HAP-1 (cell line): ENCODE data around the gene MAP3K14.

Source experiments
- DNase-seq, 2 experiments: peaks; one replicate each; pipeline ENCODE4 v3.0.0-alpha.2; 2016 to 2020; ENCODE audit warnings: low spot score in 2 of 2
- H3K27me3 ChIP-seq: fragments of 250-450 bp; sonication (Bioruptor Pico); 2 replicates; pipeline ENCODE4 v1.5.1; 2020; ENCODE audit warnings: low read depth, mild to moderate bottlenecking, moderate library complexity
- H3K36me3 ChIP-seq: fragments of 250-450 bp; sonication (Bioruptor Pico); replicated peaks from 2 replicates; pipeline ENCODE4 v1.5.1; 2020; ENCODE audit warnings: mild to moderate bottlenecking
- H3K4me1 ChIP-seq: fragments of 250-450 bp; sonication (Bioruptor Pico); 2 replicates; pipeline ENCODE4 v1.5.1; 2020; ENCODE audit warnings: mild to moderate bottlenecking
- H3K4me3 ChIP-seq: fragments of 250-450 bp; sonication (Bioruptor Pico); 2 replicates; pipeline ENCODE4 v1.5.1; 2020; ENCODE audit warnings: mild to moderate bottlenecking, moderate library complexity
- H3K9me3 ChIP-seq: fragments of 250-450 bp; sonication (Bioruptor Pico); 2 replicates; pipeline ENCODE4 v1.5.1; 2020; ENCODE audit warnings: mild to moderate bottlenecking, moderate library complexity
- in situ Hi-C: fragments of 300-500 bp; cut with MboI; formaldehyde crosslinking; loops from 3 replicates; pipeline ENCODE4 v1.14.3; 2020; ENCODE audit warnings: low sequenced_read_pairs, inconsistent platforms, mixed read lengths

MAP3K14 gene

DNA sequence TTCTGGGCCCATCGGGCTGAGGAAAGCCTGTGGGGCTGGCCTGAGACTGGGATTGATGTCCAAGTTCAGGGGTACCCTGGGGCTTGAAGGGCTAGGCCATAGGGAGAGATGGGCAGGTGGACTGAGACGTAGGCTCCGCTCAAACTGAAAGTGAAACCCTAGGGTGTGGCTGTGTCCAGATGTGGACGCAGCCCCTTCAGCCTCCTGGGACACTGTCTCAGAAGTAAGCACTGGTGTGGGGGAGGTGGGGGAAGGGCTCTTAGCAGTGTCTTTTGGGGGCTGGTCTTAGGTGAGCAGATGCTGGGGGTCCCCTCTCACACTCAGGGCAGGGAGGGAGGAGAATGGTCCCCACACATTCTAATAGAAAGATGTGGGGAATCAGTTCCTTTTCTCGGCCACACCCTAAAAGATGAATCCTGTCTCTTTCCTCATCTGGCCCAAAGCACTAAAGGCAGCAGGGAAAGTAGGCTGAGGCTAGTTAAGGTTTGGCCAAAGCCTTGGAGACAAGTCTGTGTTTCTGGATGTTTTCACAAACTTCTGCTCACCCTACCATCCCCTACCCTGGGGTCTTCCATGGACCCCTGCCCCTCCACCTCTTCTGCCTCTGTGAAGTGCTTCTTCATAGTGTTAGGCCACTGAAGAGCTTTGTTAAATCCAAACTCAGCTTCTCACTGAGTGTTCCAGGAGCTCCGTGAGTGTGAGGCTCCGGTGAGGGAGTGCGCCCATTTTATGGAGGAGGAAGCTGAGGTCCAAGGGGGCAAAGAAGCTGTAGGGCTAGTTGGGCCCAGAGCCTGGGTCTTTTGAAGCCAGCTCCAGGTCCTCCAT is 89.5 kb downstream of the MAP3K14 start:
- Histone ChIP-seq H3K4me3 (no peak overlapping the region), H3K9me3 (no peaks in the 10 kb centered on the region), H3K27me3 (peaks cover 20% of the 10 kb centered on the region), H3K36me3 (no peaks in the 10 kb centered on the region), H3K4me1 (no peaks in the 10 kb centered on the region)
- no peak for DNase-seq
- in situ Hi-C loops: no loop called here

DNA sequence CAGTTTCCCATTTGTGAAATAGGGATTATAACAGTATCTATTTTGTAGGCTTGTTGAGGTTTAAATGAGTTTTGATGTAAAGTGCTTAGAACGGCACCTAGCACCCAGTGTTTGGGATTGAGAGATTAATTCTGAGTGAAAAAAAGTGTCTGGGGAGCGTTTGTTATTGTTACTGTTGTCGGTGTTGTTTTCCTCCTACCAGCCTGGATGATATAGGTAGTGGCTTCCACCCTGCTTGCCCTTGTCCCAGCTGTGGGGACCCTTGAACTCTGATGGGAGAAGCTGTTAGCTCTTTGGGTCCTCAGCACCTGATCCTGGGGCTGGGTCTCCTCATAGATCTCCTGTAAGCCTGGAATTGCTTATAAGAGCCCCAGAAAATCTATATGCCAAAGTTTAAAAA is 90.2 kb downstream of the MAP3K14 start:
- no peaks in the 10 kb centered on the region for H3K9me3 ChIP-seq
- no peak for DNase-seq
- H3K4me1 ChIP-seq: no peaks in the 10 kb centered on the region
- in situ Hi-C loops: no loop called here
- H3K36me3 ChIP-seq: no peaks in the 10 kb centered on the region
- H3K27me3 ChIP-seq: peaks cover 23% of the 10 kb centered on the region
- H3K4me3 ChIP-seq: no peak overlapping the region

DNA sequence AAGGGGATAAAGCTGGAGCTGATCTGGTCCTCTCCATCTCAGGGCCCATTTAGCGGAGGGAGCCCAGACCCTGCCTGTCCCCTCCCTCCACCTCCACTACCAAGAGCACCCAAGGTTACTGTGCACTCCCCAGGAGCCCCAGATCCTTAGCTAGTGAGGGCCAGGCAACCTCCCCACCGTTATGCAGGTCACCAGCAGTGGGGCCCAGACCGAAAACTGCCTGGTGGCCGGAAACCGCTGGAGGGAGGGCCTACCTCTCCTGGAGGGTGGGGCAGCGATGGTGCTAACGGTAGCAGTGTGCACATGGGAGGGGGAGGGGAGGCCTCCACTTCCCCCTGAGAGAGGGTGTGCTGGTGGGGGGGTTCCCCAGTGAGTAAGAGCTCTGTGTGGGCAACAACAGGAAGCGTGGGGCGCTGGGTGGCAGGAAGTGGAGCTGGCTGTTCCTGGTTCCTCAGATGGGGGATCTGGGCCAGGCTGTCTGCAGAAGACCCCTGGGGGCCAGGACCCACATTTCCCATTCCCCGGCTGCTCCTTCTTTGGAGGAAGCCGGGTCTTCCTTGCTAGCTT is 90.8 kb downstream of the MAP3K14 start:
- no peak overlapping the region for H3K4me3 ChIP-seq
- in situ Hi-C loops: no loop called here
- no peak for DNase-seq

DNA sequence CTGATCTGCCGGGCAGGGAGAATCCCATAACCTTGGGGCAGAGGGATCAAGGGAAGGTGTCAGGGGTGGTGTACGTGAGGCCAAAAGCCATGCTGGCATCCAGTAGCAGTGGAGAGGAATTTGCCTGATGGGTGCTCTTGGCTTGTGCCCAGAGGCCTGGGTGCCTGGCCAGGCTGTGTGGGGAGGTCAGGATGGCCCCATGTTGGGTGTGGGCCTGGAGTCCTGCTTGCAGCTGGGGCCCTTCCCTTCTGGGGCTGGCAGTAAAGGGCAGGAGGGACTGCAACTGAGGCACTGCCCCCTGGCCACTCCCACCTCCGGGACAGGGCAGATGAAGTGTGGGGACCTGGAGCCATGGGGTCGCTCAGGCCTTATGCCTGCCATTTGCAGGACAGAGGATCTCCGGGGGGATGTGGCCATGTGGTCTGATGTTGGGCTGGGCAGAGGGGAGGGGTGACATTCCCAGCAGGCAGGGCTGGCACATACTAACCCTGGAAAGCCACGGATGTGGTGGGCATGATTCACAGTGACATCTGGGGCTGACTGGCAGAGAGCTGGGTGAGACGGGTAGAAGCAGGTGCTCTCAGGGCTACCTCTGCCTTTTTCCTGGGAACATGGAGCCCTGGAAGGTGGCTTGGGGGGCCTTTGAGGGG is 91.6 kb downstream of the MAP3K14 start:
- no peak for DNase-seq
- Histone ChIP-seq H3K4me1 (no peaks in the 10 kb centered on the region), H3K27me3 (peaks cover 36% of the 10 kb centered on the region), H3K36me3 (no peaks in the 10 kb centered on the region), H3K9me3 (no peaks in the 10 kb centered on the region), H3K4me3 (no peak overlapping the region)
- in situ Hi-C loops: no loop called here

More for the DNA sequence above, 90.8 kb downstream of the MAP3K14 start:
- Histone ChIP-seq H3K9me3 (no peaks in the 10 kb centered on the region), H3K27me3 (peaks cover 27% of the 10 kb centered on the region), H3K36me3 (no peaks in the 10 kb centered on the region), H3K4me1 (no peaks in the 10 kb centered on the region)

DNA sequence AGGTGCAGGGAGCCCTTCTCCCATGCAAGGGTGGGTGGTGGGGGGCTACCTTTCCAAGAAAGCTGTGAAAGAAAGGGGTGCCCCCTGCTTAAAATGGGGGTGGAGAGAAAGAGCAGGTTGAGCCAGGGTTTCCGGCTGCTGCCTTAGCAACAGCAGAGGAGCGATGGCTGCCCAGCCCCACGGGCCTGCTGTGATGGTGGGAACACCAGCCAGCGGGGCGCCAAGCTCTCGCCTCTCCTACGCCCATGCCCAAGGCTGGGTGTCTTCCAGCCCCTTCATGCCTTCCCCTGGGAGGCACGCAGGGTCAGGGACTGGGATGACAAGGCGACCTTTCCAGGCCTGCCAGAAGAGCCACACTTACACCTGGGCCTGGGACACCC is 92.2 kb downstream of the MAP3K14 start:
- no peaks in the 10 kb centered on the region for H3K36me3 ChIP-seq
- no peaks in the 10 kb centered on the region for H3K4me1 ChIP-seq
- DNase-seq: no peak
- no peaks in the 10 kb centered on the region for H3K9me3 ChIP-seq
- H3K27me3 ChIP-seq: peaks cover 37% of the 10 kb centered on the region
- in situ Hi-C loops: no loop called here
- no peak overlapping the region for H3K4me3 ChIP-seq

DNA sequence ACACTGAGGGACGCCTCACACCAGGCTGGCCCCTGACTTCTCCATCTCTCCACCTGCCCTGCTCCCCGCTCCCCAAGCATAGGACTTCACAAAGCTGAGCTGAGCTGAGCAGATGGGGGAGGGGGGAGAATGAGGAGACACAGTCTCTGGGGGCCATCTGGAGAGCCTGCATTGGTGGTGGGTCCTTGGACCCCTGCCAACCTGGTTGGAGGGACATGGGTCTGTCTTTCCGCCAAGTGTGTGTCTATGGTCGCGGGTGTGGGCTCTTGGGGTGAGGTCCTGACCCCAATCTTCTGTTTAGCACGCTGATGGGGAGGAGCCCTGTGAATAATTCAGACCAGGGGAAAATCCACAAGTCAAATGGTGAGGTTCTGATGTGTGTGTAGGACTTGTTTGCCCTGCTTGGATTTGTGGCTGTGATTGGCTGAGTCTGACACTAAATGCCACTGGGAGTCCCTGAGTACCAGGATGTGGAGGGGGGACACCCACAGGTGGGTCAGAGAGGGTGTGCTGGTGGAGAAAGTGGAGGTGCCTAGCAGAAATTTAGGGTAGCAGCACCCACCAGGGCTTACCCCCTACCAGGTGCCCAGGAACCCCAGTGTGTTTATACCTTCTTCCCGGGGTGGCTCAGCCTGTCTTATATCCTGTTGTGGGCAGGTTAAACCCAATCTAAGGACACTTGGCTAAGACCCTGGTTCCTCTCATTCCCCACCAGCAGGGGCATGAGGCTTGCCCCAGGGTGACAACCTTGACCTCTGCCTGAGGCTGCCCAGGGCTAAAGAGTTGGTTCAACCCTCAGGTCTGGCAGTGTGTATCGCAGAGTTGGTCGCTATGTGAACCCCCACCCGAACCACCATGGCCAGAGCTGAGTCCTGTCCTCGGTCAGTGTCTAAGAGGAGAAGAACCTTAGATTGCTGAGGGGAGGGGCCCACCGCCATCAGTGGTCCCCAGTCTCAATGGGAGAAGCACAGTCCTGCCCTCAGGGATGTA is 93.0 kb downstream of the MAP3K14 start:
- peaks cover 37% of the 10 kb centered on the region for H3K27me3 ChIP-seq
- in situ Hi-C loops: no loop called here
- H3K9me3 ChIP-seq: no peaks in the 10 kb centered on the region
- H3K36me3 ChIP-seq: no peaks in the 10 kb centered on the region
- DNase-seq: no peak
- no peak overlapping the region for H3K4me3 ChIP-seq
- H3K4me1 ChIP-seq: no peaks in the 10 kb centered on the region

DNA sequence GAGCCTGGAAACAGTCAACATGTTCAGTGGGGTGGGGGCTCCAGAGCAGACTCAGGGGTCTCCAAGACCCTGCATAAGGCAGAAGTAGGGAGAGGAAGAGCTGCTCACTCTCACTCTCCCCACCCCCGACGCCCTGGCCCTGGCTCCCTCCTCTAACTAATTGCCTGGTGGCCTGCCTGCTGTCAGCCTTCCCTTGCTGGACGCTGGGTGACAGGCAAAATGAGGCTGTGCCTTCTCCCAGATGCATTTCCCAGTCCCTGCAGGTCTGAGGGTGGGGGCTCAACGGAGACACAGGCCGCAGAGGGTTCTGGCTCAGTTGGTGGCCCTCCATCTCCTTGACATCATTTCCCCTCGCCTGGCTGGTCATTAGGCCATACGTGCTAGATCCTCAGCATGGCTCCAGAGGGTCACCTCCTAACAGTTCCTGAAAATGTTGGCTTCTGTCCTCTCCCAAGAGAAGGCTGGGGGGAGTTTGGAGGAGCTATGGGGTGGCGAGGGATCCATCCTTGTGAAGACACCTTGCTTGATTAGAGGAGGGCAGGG is 93.8 kb downstream of the MAP3K14 start:
- no peak for DNase-seq
- Histone ChIP-seq H3K4me3 (no peak overlapping the region), H3K4me1 (no peaks in the 10 kb centered on the region), H3K36me3 (no peaks in the 10 kb centered on the region), H3K9me3 (no peaks in the 10 kb centered on the region), H3K27me3 (peaks cover 37% of the 10 kb centered on the region)
- in situ Hi-C loops: no loop called here

DNA sequence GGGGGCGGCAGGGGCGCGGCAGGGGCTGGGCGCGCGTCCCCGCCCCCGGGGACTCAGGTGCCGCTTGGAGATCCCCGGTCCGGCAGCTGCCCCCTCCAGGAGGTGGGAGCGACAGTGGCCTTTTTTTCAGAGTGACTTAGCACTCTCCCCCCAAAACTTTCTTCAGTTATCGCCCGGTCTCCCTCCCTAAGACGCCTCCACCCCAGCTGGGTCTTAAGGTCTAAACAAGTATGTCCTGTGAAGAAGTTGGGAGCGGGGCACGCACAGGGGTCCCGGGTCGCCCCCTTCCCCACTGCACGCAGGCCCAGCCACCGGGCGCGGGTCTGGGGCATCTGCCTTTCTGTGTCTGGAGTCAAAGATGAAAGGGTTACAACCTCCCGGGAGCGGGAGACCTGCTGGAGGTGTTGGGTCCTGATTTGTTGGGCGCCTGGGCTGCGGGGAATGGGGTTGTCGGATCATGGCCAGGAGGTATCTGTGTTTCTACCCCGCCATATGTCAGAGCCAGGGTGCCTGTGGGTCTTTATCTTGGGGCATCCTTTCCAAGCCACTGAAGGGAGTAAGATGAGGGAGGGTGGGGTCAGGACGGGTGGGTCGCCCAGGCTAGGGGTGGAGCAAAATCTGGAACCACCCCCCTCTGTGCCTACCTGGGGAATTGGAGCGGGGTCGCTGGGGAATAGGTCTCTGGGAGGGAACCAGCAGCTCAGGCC is 94.4 kb downstream of the MAP3K14 start:
- DNase-seq: no peak
- in situ Hi-C loops: no loop called here
- H3K27me3 ChIP-seq: peaks cover 37% of the 10 kb centered on the region
- no peaks in the 10 kb centered on the region for H3K9me3 ChIP-seq
- no peaks in the 10 kb centered on the region for H3K4me1 ChIP-seq
- peak overlapping the region; percentile 11 for H3K4me3 ChIP-seq
- no peaks in the 10 kb centered on the region for H3K36me3 ChIP-seq

DNA sequence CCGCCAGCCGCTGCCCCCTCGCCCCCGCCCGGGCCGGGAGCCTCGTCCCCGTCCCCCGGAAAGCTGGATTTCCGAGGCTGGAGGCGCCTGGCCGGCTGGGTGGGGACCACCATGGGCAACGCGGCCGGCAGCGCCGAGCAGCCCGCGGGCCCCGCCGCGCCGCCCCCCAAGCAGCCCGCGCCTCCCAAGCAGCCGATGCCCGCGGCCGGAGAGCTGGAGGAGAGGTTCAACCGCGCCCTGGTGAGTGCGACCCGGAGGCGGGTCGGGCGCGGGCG is 94.9 kb downstream of the MAP3K14 start:
- no peak overlapping the region for H3K4me3 ChIP-seq
- H3K36me3 ChIP-seq: no peaks in the 10 kb centered on the region
- DNase-seq: no peak
- no peaks in the 10 kb centered on the region for H3K9me3 ChIP-seq
- H3K27me3 ChIP-seq: peaks cover 37% of the 10 kb centered on the region
- H3K4me1 ChIP-seq: no peaks in the 10 kb centered on the region
- in situ Hi-C loops: no loop called here

DNA sequence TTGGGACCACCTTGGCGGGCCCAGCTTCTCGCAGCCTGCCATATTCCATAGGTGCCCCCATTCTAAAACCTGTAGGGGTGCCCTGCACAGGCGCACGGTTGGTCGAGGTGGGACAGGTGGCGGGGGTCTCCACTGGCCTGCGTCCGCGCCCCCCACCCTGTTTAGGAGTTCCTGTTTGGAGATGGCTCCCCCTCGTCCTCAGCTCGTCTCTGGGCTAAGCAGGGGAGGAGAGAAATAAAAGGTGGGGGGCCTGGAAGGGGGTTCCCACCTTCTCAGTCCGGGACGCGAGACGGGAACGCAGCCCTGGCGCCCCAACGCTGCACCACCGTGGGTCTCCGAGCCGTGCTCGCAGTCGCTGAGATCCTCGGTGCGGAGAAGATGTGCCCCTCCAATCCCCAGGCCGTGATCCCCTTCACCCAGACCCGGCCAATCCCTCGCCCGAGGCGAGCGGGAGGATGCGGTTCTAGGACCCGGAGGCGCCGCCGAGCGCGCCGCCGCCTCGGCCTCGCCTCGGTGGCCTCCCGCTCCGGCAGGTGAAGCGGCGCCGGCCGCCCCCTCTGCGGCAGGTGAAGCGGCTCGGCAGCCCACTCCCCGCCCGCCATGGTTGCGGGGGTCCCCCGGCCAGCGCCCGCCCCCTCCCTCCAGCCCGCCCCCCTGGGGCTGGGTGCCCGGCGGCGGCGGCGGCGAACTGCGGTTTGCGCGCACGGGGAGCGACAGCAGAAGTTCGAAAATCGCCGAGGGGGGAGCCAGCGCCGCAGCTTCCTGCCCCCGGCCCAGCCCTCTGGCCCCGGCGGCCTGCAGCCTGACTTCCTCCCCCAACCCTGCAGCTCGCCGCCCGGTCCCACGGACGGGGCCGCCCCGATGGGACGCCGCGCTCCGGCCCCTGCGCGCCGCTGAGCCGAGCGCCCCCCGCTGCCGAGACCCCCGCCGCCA is 95.5 kb downstream of the MAP3K14 start, which contains the start of gene FMNL1:
TSS of gene FMNL1 (plus strand) at position 805 of the 933 bp plus-strand sequence. CDS start 240 bp downstream, outside the sequence.
- Histone ChIP-seq H3K4me3 (peak within 1 kb of the TSS; percentile 18), H3K4me1 (no peaks in the 10 kb centered on the region), H3K9me3 (no peaks in the 10 kb centered on the region), H3K27me3 (peaks cover 37% of the 10 kb centered on the region), H3K36me3 (no peaks in the 10 kb centered on the region)
- peak in 1 of 2 experiments; percentile 43 for DNase-seq
- in situ Hi-C loops: no loop called here

DNA sequence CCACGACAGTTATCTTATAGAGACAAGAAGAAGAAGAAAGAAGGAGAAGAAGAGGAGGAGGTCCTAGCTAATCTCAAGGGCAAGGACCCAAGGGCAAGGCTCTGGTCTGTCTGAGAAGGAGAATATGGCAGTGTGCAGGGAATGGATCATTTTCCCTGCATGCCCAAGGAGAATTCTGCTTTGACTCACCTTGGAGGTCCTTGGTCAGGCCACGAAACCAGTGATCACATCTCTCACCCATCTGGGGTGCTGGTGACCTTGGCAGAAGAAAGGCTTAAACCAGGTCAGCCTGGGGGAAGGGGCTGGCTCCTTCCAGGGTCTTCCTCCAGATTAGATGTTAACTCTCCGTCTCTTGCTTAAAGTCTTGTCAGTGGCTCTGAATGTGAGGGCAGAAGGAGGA is 96.7 kb downstream of the MAP3K14 start:
- Histone ChIP-seq H3K4me1 (no peaks in the 10 kb centered on the region), H3K36me3 (no peaks in the 10 kb centered on the region), H3K9me3 (no peaks in the 10 kb centered on the region), H3K27me3 (peaks cover 37% of the 10 kb centered on the region), H3K4me3 (no peak overlapping the region)
- in situ Hi-C loops: no loop called here
- DNase-seq: no peak
